MV-4-11 (cell line): ENCODE results near the gene C22orf39.

ENCODE experiments used
- DNase-seq: peaks from one replicate; lab custom pipeline; 2025; lab: John Stamatoyannopoulos, UW

The C22orf39 gene, protein sequence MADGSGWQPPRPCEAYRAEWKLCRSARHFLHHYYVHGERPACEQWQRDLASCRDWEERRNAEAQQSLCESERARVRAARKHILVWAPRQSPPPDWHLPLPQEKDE

DNA sequence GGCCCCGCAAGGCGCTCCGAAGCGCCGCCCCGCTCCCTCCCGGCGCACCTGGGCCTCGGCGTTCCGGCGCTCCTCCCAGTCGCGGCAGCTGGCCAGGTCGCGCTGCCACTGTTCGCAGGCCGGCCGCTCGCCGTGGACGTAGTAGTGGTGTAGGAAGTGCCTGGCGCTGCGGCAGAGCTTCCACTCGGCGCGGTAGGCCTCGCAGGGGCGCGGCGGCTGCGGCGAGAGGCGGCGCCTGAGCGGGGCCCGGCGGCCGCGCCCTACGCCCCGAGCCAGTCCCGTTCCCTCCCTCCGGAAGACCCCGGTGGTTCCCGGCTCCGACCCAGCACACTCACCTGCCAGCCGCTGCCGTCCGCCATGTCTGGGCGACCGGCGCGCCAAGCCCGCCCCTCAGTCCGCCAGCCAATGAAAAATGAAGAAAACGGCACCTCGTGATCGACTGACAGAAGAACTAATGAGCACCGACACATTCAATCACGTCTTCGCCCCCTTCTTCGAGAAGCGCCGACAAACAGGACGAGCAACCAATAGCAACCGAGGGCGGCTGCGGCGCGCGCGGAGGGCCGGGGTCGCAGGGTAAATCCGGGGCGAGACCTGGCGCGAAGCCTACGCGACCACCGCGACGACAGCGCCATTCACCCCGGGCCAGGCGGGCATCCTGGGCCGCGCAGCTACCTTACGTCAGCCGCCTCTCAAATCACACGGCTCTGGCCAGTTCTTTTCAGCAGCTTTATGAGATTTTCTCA is at the start of gene C22orf39:
TSS of gene C22orf39 (minus strand) at position 382 of the 746 bp plus-strand sequence. CDS start at position 359, 23 bp downstream.
- DNase-seq: peak; percentile 87

DNA sequence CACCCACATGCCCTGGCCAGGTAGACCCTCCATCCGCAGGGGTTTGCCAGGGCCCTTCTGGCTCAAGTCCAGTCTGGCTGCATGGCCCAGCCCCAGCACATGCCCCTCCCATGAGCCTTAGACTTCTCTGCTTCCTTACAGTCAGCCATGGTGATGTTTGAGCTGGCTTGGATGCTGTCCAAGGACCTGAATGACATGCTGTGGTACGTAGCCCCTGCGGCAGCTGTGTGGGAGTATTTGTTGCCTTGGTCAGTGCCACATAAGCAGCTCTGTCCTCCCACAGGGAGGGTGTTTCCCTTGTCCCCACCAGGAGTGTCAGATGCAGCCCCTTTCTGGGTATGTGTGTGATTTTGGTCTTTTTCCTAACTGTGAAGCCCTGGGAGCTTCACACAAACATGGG is 49.7 kb upstream of the C22orf39 start:
- no peak for DNase-seq

DNA sequence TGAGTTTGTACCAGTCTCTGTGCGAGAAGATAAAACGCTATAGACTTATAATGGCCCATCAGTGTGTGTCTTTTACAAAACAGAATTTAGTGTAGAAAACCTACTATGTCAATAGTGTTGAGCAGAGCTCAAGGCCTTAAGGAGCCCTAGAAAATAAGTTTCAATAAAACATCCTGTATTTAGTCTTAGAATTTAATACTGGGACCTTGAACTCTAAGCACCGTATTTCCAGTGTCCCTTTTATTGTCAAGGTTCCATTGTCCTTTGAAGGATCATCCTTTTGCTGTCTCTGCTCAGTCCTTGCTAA is 48.8 kb upstream of the C22orf39 start:
- no peak for DNase-seq

- DNase-seq: peak; percentile 35
These were observed 48.2 kb upstream of the C22orf39 start for GRCh38 chr22:19495562-19496323.

DNA sequence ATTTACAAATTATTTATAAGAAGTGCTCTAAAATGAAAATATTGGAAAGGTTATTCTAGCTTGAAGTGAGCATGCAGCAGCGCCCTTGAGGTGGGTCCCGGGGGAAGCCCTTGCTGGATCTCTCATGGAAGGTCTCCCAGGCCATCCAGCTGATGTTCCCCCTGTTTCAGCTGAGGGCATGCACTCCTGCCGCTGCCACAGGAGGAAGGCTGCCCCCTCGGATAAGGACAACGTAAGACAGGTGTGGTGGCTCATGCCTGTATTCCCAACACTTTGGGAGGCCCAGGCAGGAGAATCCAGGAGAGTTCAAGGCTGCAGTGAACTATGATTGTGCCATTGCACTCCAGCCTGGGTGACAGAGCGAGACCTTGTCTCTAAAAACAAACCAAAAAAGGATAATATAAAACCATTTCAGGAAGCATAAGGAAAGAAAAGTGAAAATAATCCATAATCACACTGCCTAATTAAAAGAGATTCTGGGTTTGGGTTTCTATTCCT is 47.2 kb upstream of the C22orf39 start:
- no peak for DNase-seq

GRCh38 chr22:19494001-19494560 is 46.6 kb upstream of the C22orf39 start:
- DNase-seq: no peak

DNA sequence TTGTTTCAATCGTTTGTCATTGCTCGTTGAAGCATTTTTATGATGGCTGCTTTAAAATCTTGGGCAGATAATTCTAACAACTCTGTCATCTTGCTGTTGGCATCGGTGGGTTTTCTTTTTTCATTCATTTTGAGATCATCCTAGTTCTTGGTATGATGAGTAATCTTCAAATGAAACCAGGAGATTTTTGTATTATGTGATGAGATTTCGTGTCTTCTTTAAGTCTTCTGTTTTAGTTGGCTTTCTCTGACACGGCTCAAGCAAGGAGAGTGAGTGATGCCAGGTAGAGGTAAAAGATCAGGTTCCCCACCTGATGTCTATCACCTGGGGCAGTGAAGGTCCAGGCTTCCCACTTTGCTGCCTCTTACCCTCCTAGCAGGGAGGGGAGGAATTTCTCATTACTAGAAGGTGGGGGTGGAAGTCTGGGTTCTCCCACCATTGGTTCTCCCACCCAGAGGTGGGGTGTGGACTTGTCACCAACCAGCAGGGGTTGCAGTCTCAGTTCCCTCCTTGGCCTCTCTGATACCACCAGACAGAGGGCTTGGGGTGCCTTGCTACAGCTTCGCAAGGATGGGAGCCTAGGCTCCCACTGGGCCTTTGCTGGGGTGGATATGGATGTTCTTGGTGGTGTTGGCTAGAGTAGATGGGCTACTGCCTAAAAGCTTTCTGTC is 45.1 kb upstream of the C22orf39 start:
- DNase-seq: no peak

DNA sequence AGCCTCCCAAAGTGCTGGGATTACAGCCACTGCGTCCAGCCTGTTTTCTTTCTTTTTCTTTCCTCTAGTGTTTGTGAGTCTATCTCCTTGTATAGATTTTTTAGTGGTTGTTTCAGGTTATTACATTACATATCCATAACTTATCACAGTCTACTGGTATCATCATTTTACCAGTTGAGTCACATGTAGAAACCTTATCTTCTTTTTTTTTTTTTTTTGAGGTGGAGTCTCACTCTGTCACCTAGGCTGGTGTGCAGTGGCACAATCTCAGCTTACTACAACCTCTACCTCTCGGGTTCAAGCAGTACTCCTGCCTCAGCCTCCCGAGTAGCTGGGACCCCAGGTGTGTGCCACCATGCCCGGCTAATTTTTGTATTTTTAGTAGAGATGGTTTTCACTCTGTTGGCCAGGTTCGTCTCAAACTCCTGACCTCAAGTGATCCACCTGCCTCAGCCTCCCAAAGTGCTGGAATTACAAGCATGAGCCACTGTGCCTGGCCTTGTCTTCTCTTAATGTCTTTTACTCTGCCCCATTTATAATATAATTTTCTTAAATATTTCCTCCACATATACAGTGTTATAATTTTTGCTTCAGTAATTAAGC is 43.2 kb upstream of the C22orf39 start:
- DNase-seq: no peak

DNA sequence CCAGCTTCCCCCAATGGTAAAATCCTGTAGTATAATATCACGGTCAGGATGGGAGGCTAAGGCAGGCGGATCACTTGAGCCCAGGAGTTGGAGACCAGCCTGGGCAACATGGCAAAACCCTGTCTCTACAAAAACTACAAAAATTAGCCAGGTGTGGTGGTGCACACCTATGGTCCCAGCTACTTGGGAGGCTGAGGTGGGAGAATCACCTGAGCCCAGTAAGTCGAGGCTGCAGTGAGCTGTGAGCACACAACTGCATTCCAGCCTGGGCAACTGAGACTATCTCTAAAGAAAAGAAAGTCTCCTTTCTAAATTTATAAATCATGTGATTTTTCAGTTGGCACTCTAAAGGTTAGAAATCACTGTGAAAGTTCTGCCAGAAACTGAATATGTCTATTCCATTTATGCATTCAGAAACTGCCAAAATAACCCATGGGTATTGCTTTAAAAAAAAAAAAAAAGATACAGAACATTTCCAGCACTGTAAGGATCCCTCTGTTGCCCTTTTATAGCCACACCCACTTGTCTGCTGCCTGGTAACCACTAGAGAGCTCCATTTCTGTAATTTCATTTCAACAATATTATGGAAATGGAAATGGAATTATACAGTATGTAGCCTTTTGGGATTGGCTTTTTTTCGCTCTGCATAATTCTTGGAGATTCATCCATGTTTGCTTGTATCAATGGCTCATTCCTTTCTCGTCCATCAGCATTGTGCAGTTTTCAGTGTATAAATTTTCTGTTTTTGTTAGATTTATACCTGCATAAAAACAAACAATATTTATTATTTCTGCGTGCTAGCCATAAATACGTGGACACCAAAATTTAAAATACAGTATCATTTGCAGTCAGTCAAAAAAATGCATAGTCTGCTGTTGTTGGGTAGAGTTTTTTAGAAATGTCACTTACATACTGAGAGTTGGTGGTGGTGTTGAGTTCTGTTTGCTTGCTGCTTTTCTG is 41.7 kb upstream of the C22orf39 start:
- peak; percentile 46 for DNase-seq

GRCh38 chr22:19488285-19488684 is 40.8 kb upstream of the C22orf39 start:
- no peak for DNase-seq

- DNase-seq: no peak
These were observed 36.2 kb upstream of the C22orf39 start for GRCh38 chr22:19483481-19484244.

GRCh38 chr22:19482297-19482696 is 34.8 kb upstream of the C22orf39 start:
- no peak for DNase-seq

- no peak for DNase-seq
These were observed 33.3 kb upstream of the C22orf39 start for GRCh38 chr22:19480789-19481188.

GRCh38 chr22:19480173-19480568 is 32.7 kb upstream of the C22orf39 start:
- no peak for DNase-seq

DNA sequence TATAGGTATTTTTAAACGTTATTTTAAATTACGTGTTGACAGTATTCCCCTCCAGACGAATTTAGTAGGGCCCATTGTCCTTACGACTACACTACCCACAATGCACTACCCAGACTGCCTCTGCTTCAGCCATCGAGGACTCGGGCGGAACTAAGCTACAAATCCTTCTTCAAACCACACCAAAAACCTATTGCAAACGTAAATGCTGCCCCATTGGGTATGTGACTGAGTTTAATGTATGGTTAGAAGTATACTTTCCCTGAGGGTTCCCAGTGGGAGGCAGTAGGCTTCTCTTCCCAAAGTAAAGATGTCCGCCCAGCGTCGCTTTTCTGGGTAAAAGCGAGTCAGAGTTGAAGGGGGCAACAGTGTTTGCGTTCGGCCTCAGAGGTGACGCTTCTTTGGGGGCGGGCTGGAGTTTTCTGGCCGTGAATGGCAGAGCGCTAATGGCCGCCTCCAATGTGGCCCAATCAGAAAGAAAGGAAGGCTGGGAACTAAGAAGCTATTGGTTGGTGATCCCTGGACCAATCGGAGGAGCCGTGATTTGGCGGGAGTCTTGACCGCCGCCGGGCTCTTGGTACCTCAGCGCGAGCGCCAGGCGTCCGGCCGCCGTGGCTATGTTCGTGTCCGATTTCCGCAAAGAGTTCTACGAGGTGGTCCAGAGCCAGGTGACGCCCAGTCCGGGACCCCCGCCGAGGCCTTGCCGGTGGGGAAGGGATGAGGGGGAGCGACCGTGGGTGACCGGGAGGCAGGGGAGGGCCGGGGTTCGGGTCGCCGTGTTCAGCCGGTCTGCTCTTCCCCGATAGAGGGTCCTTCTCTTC is 32.1 kb upstream of the C22orf39 start, which contains the start of gene CDC45:
TSS of gene CDC45 (plus strand) at position 566 of the 818 bp plus-strand sequence. CDS start at position 615, 49 bp downstream.
- DNase-seq: peak; percentile 98

DNA sequence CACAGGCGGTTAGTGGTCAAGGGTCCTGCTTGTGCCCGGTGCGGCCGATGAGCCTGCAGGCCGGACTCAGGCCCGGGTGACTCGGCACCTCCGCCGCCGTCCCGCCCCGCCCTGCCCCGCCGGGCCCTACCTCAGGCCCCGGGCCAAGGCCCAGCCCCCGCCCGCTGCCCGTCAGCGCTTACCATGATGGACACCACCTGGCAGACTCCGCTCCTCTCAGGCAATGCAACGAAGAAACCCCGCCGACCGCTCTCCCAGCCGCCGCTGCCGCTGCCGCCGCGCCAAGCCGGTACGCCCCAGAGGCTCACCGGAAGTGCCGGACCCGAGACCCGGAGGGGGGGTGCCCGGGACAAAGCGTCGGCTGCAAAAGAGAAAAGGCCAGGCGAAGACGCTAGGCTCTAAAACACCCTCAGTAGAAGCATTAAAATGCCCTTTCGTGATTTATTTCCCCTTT is 31.4 kb upstream of the C22orf39 start, which contains the start of gene UFD1:
TSS of gene UFD1 (minus strand) at position 293 of the 454 bp plus-strand sequence. CDS start at position 185, 108 bp downstream.
- DNase-seq: no peak

- DNase-seq: no peak
These were observed 30.8 kb upstream of the C22orf39 start for GRCh38 chr22:19478045-19478900.
